HG03520 (cell line): ENCODE results near the gene ABCC5.
"Not testable (repeated sequence)": the region's sequence is repeated elsewhere in the genome, so short reads cannot be mapped to it uniquely, and the experiment has no call there.

ENCODE experiments used
- ATAC-seq: cut with Tn5 transposase; IDR thresholded peaks from one replicate; pipeline ENCODE4 v1.9.1; 2021; ENCODE audit warnings: mild to moderate bottlenecking, moderate library complexity; ENCODE audit not compliant: unreplicated experiment

Gene ABCC5

DNA sequence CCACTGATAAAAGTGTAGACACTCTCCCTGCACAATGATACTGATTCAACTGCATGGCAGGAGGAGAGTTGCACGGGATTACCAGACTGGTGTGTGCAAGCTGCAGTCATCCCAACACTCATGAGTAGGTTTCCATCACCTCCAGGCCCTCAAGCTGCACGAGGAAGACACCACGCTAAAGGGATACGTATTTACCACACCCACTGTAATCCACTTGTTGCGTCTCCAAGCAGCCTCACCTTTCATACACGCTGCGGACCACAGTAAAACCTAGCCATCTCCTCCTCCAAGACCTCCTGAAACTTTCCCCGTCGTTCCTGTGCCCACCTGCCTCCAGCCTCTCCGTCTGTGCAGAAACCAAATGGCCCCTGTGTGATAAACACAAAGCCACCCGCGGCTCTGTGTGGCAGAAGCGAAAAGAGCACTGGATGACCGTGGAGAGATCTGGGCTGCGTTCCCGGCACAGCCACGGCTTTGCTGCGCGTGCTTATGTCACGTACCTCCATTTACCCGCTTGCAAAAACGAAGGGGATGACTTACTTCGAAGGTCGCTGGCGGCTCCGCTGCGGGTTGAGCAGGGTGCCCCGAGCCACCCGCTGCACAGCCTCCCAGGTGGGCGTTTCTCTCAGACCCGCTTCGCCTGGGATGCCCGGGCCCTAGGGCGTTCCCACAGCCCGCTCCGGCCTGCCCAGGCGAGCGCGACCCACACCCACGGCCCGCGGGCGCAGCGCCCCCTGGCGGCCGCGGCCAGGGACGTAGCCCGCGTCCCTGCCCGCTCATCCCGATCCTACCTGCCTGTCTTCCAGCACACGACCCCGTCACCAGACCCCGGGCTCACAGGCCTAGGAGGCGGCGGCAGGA is 643 bp downstream of the ABCC5 start:
- ATAC-seq: peak; percentile 49

GRCh38 chr3:184016169-184016570 is 1.5 kb downstream of the ABCC5 start:
- ATAC-seq: no peak

DNA sequence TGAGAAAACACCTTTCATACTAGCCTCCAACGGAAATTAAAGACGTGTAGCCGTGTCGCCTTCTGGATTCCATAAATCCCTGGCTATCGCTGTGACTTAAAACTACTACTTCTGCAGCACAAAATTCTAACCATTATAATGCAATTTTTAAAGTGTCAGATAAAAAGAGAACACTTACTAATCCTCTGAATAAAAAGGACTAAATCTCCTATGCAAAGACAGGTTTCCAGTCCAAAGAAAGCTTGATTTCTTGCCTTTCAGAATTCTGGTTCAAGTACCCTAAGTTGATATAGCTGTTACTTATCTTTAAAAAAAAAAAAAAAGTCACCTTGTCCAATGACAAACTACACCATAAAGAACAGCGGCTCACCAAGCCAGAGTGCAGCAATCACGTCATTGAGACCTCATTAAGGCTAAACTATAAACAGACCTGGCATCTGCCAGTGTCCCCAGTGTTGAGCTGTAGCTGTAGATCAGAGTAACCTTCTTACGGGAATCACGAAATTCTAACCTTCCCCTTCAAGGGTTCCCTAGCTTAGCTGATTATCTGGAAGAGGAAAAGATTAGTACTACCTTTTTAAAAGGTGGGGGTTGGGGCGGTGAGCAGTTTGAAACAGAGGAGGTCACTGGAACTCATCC is 2.2 kb downstream of the ABCC5 start:
- ATAC-seq: no peak

DNA sequence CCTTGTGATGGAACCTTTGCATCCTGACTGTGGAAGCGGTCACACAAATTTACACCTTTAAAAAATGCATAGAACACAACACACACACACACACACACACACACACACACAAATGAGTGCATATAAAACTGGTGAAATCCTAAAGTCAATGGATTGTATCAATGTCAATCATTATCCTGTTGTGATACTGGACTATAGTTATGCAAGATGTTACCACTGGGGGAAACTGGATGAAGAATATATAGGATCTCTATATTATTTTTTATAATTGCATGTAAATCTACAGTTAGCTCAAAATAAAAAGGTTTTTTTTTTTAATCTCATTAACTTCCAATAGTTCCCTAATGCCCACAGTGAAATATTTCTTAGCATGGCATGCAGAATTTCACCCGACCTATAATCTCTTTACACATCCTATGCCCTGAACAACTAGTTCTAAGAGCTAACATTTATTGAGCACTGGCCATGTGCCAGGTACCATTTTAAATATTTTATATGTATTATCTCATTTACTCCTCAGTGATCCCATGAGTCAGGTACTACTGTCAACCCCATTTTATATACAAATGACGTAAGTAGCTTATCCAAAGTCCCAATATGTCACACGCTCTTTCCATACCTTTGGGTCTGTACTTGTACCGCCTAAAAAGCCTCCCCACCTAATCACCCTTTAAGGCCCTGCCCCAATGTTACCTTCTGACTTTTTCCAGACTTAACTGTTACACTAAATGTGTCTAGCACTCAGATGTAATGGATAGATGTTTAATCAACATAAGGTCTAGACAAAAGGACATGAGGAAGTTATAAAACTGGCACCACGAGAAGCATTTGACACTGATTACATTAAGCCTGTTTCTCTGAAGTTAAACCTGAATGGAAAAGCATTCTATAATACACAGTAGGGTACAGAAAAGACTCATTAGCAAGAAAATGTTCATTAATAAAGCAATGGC is 5.5 kb downstream of the ABCC5 start:
- no peak for ATAC-seq

- no peak for ATAC-seq
Observed at GRCh38 chr3:184011230-184011876, 6.3 kb downstream of the ABCC5 start.

GRCh38 chr3:184008161-184008560 is 9.5 kb downstream of the ABCC5 start:
- no peak for ATAC-seq

GRCh38 chr3:184007143-184007813 is 10.4 kb downstream of the ABCC5 start:
- not testable (repeated sequence) for ATAC-seq

- no peak for ATAC-seq
Observed at GRCh38 chr3:184005941-184006507, 11.7 kb downstream of the ABCC5 start.

DNA sequence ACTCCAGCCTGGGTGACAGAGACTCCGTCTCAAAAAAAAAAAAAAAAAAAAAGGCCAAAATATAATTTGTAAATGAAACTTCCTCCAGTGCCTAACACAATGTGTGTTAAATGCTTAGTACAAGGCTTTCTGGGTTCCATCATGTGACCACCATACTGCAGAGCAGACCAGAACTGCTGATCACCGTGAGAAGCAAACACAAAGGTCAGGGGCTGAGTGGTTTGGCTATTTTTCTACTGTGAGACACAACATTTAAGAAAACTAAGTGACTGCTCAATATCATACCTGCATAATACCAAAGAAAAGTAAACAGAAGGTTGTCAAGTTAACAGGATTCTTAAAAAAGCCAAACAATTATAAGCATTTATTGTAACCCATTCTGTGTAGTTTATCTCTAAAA is 13.2 kb downstream of the ABCC5 start:
- ATAC-seq: no peak

GRCh38 chr3:184003187-184003967 is 14.3 kb downstream of the ABCC5 start:
- ATAC-seq: no peak

DNA sequence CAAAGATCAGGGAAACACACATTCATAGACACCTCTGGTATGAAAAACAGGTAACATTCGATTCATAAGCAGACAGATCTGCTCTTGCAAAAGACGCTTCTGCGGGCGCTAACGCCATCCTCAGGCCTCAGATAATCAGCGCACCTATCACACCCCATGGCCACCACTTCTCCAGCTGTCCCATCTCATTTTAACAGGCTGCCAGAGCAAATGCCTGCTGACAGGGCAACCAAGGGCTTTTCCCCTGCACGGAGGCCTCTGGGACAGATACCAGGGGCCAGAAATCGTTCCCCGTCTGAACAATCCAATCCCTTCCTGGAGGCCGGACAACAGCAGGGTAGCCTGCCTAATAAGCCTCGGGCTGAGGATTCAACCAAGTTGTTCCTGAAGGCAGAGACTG is 15.2 kb downstream of the ABCC5 start:
- no peak for ATAC-seq

DNA sequence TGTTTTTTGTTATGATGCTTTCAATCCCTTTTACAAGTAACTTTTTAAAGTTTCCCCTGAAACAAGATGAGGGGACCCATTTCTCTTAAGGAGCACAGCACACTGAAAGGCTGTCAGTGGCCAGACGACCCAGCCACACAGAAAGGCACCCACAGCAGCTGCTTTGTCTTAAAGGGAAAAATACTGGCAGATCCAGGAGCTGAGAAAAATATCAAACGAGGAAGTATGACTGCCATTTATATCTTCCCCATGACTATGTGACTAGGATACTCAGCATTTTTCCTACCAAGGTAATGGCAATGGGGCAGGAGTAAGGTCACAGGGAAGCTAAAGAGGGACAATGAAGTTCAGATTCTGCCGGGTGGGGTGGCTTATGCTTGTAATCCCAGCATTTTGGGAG is 15.9 kb downstream of the ABCC5 start:
- ATAC-seq: no peak

DNA sequence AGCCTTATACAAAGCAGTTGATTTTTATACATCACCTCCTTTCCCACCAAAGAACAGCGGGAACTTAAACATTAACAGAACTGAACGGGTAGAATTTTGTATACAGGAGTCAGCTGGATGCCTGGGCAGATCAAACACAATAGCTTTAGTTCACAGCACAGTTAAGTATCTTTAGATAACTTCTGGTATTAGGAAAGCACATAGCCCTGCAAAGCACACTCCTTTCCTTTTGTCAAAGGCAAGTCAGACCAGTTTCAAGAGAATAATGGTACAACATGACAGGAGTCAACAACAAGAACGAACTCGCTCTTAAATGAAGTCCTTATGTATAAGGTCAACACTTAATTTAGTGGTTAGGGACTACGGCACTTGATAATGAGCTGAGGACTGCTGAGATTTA is 26.3 kb downstream of the ABCC5 start:
- no peak for ATAC-seq

DNA sequence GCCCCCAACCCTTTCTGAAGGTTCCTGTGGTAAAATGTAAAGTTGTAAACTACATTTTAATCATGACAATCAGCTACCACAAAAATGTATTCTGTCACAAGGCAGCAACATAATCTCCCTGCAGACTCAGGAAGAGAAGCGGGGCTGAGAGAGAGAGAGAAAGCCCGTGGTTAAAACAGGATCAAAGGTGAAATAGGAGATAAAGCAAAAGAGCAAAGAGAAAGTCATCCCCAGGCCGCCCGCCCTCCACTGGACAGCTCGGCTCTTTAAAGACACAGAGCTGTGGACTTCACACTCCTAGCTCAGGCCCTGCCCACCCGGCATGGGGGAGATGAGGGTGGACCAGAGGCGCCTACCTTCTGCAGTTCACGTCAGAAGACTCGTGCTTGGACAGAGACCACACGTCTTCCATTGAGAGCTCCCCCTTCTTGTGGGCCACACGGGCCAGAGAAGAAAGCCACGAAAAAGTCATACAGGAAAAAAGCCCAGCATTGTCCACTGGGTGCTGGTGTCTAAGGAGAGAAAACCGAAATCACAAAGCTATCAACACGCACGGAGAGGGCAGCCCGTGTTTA is 29.4 kb downstream of the ABCC5 start:
- no peak for ATAC-seq

DNA sequence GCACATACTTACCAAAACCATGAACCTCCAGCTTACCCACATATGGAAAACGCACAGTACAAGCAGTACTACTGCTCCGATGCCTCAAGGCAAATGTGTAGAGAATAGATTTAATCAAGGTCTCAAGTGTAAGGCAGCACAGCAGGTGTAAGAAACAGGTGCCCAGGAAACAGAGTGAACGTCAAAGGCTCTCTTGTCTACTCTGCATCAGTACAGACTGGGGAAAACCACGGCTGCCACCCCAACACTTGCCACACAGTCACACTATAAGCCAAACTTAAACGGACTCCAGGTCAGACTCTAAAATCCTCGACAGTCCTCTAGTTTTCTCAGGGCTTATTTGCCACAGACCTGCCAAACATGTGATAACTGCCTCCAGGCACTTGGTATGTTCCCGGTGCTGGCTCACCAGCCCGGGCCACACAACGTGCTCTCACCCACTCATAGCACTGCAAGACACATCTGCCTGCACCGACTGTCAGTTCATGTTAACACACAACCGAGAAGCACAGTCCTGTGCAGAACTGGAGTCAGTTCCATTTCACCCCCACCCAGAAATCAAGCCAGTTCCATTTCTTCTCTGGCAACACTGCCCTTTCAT is 30.6 kb downstream of the ABCC5 start:
- ATAC-seq: no peak

DNA sequence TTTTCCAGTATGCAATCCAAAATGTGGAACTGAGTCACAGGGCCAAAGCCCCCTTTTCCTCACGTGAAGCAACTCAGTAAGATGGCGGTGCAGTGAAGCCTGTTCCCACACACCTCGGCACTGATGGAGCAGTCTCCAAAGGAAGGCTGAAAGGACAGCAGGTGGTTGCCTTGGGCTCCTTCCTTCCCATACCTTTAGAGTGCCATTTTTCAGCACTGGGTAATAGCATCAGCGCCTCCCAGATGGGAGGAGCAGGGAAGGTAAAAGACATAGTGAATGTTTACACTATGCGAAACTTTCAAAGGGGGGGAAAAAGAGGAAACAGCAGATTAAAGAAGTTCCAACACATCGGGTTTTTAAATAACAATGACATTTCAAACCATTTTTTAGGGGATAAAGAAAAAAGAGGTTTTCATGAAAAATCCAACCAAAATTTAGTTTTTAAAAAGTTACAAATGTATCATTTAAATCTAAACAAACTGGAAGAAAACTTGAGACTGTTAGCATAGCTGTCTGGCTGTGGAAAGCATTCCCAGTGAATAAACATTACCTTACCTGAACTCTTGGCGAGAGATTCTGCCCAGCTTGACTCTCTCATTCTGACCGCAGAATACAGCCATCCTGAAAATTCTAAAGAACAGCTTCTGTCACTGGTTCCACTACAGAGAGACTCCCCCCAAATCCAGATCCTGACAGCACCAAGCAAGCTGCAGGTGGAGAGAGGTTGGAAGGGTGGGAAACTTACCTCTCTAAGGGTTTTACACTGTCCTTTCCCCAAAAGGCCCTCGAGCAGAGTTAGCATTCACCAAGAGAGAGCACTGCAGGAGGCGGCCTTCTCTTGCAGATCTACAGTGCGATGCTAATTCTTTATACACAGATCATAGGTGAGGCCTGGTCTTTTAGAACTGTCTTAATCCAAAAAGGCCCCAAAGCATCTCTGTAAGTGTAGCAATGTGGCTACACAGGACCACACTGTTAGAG is 32.6 kb downstream of the ABCC5 start:
- ATAC-seq: no peak

DNA sequence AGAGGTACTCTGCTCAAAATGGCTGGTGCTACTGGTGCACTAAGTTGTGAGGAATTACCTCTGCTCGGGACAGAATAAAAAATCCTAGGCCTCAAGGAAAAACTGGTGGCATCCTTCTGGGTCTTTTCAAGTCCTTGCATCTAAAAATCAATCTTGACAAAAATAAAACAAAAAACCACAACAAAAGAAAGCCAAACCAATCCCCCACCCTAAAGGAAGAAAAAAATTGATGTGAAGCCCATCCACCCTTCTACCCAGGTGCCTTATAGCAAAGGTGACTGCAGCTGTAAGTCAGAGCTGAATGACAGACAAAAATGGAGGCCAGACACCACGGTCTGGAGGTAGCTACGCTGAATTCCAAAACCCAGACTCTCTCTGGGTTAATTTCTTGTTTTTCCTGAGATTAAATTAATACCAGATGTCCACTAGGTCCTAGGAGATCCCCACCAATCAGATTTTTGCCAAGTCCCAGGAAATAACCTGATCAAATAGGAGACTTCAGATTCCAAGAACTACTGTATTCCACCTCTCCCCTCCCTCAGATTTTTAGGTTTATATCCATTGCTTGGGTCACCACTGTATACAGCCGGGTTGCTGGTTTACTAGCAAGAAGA is 33.5 kb downstream of the ABCC5 start:
- ATAC-seq: no peak
